Keratinocyte (primary cell): ENCODE data around the gene DNM2. TPM values are rescaled to one million over a fixed set of nuclear protein-coding genes. Genes with fewer than 3 reads are reported as not detected.
"Not testable (repeated sequence)": the region's sequence is repeated elsewhere in the genome, so short reads cannot be mapped to it uniquely, and the experiment has no call there.

ENCODE experiments used
- DNase-seq: peaks from one replicate; pipeline ENCODE4 v3.0.0-alpha.2; 2011; ENCODE audit warnings: low read depth, missing footprints, low spot score
- FAIRE-seq: peaks from 2 replicates; lab custom pipeline; 2011; peaks lifted over from hg19 to GRCh38; lab: Jason Lieb, UNC
- H2AFZ ChIP-seq: 2 replicates; pipeline ENCODE4 v1.6.0; 2012; ENCODE audit warnings: low read length, control low read depth, inconsistent platforms; ENCODE audit not compliant: control insufficient read depth
- H3K27ac ChIP-seq: 2 replicates; pipeline ENCODE4 v1.5.1; 2011; ENCODE audit warnings: low read length; ENCODE audit not compliant: control insufficient read depth, insufficient read depth
- H3K27me3 ChIP-seq: 3 replicates; pipeline ENCODE4 v1.6.0; 2011; ENCODE audit warnings: low read length; ENCODE audit not compliant: control insufficient read depth, insufficient read depth; ENCODE audit errors: extremely low read depth
- H3K36me3 ChIP-seq, 2 experiments: 2 replicates in 1 of 2; 3 replicates in 1 of 2; pipeline ENCODE4 v1.5.1; 2011; ENCODE audit warnings: low read length in 2 of 2, mild to moderate bottlenecking in 1 of 2; ENCODE audit not compliant: control insufficient read depth in 2 of 2, insufficient read depth in 2 of 2; ENCODE audit errors: extremely low read depth in 1 of 2
- H3K4me1 ChIP-seq: 3 replicates; pipeline ENCODE4 v1.5.1; 2011; ENCODE audit warnings: low read length; ENCODE audit not compliant: control insufficient read depth, insufficient read depth; ENCODE audit errors: extremely low read depth
- H3K4me2 ChIP-seq: 3 replicates; pipeline ENCODE4 v1.6.0; 2011; ENCODE audit warnings: low read depth, low read length; ENCODE audit not compliant: control insufficient read depth, insufficient read depth; ENCODE audit errors: extremely low read depth
- H3K4me3 ChIP-seq, 3 experiments: fragments of 200-600 bp in 1 of 3; sonication (generic) in 1 of 3; 2 replicates in 2 of 3; 3 replicates in 1 of 3; pipeline ENCODE4 v1.5.1; 2011 to 2016; ENCODE audit warnings: low read length in 3 of 3, mild to moderate bottlenecking in 3 of 3, control low read depth in 2 of 3, inconsistent platforms in 1 of 3, low read depth in 1 of 3, mixed read lengths in 1 of 3, mixed run types in 1 of 3, moderate library complexity in 1 of 3; ENCODE audit not compliant: control insufficient read depth in 2 of 3, insufficient read depth in 2 of 3; ENCODE audit errors: extremely low read depth in 1 of 3
- H3K79me2 ChIP-seq: 2 replicates; pipeline ENCODE4 v1.6.0; 2012; ENCODE audit warnings: low read length; ENCODE audit not compliant: control insufficient read depth, insufficient read depth
- H3K9ac ChIP-seq: 3 replicates; pipeline ENCODE4 v1.6.0; 2011; ENCODE audit warnings: low read length; ENCODE audit not compliant: control insufficient read depth, insufficient read depth; ENCODE audit errors: extremely low read depth
- H3K9me1 ChIP-seq: 3 replicates; pipeline ENCODE4 v1.6.0; 2011; ENCODE audit warnings: low read length; ENCODE audit not compliant: control insufficient read depth, insufficient read depth; ENCODE audit errors: extremely low read depth
- H3K9me3 ChIP-seq: 2 replicates; pipeline ENCODE4 v1.5.1; 2012; ENCODE audit warnings: low read depth, low read length; ENCODE audit not compliant: control insufficient read depth
- H4K20me1 ChIP-seq: 3 replicates; pipeline ENCODE4 v1.6.0; 2011; ENCODE audit warnings: low read length; ENCODE audit not compliant: control insufficient read depth, insufficient read depth; ENCODE audit errors: extremely low read depth
- CTCF ChIP-seq, 3 experiments: IDR thresholded peaks in 1 of 3; conservative IDR thresholded peaks in 1 of 3; optimal IDR thresholded peaks in 1 of 3; 2 replicates in 2 of 3; 3 replicates in 1 of 3; pipeline versions ENCODE3 to v1.5.1; 2011; ENCODE audit warnings: low read length in 3 of 3, mild to moderate bottlenecking in 3 of 3, moderate library complexity in 2 of 3, control low read depth in 1 of 3, inconsistent platforms in 1 of 3; ENCODE audit not compliant: insufficient read depth in 2 of 3; ENCODE audit errors: extremely low read depth in 1 of 3
- EZH2 ChIP-seq: IDR thresholded peaks from one replicate; pipeline ENCODE4 v1.6.1; 2012; ENCODE audit warnings: inconsistent platforms, mild to moderate bottlenecking, low read length, moderate library complexity
- dilution Hi-C: fragments of 300-500 bp; cut with MboI; formaldehyde crosslinking; loops from one replicate; pipeline ENCODE4 v1.7.0; 2020; ENCODE audit warnings: low sequenced_read_pairs; ENCODE audit not compliant: extremely low pct_ligation_motif_present
- polyA plus RNA-seq, 5 experiments: library from polyadenylated mRNA; depleted of rRNA in 3 of 5; stranded (reverse) in 3 of 5; stranded (forward) in 1 of 5; unstranded in 1 of 5; fragments of >200 nt; gene quantifications; 1 replicate in 1 of 5; 2 replicates in 3 of 5; 3 replicates in 1 of 5; pipeline versions ENCODE4 v1.2.1 to v1.2.3, GENCODE V29; 2011 to 2012; ENCODE audit warnings: missing spikeins in 2 of 5, low read depth in 1 of 5, low replicate concordance in 1 of 5

Gene DNM2
- polyA plus RNA-seq, 1 donor (not counting 4 experiments of a cell fraction or from before 2014, with no cell fraction given) = 60.1 TPM

GRCh38 chr19:10756791-10757190 is 38.9 kb downstream of the DNM2 start:
- DNase-seq (no peak), FAIRE-seq (no peak)
- Histone ChIP-seq H3K9ac (no peak overlapping the region), H3K36me3 (peaks cover 2 to 11% of the 10 kb centered on the region in 2 experiments), H3K4me3 (no peak overlapping the region), H3K79me2 (peaks cover 53% of the 10 kb centered on the region), H3K9me3 (no peaks in the 10 kb centered on the region), H3K27ac (no peak overlapping the region), H3K27me3 (no peaks in the 10 kb centered on the region), H3K4me1 (peaks cover 7% of the 10 kb centered on the region), H3K9me1 (no peaks in the 10 kb centered on the region), H2AFZ (no peak overlapping the region), H4K20me1 (no peaks in the 10 kb centered on the region), H3K4me2 (no peak overlapping the region)
- TF ChIP-seq CTCF (optimal IDR thresholded peaks at IDR 0.05 in 1 of 3, IDR thresholded peaks at IDR 0.05 in 1 of 3, conservative IDR thresholded peaks at IDR 0.05 in 1 of 3; ENCODE audit: extremely low read depth in 1 of 3, insufficient read depth in 2 of 3, low read length in 3 of 3) (no peak), EZH2 (no peak)
- dilution Hi-C loops = no loop called here

DNA sequence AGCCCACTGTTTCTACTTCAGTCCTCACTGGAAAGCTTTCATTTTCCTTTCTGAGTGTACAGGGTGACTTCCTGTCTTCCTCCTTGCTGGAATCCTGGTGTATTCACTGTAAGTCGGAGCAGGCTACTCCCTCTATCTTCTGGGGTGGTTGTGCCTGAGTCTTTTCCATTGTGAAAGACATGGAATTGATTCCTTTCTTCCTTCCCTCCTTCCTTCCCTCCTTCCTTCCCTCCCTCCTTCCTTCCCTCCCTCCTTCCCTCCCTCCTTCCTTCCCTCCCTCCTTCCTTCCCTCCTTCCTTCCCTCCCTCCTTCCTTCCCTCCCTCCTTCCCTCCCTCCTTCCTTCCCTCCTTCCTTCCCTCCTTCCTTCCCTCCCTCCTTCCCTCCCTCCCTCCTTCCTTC is 40.2 kb downstream of the DNM2 start:
- H4K20me1 ChIP-seq, H3K9ac ChIP-seq, H3K27ac ChIP-seq, H3K4me1 ChIP-seq, H2AFZ ChIP-seq, DNase-seq, FAIRE-seq, H3K9me1 ChIP-seq, dilution Hi-C loops, H3K27me3 ChIP-seq, H3K4me2 ChIP-seq, H3K4me3 ChIP-seq, H3K9me3 ChIP-seq: not testable (repeated sequence)
- peaks cover 2 to 14% of the 10 kb centered on the region in 2 experiments for H3K36me3 ChIP-seq
- H3K79me2 ChIP-seq = peaks cover 43% of the 10 kb centered on the region

DNA sequence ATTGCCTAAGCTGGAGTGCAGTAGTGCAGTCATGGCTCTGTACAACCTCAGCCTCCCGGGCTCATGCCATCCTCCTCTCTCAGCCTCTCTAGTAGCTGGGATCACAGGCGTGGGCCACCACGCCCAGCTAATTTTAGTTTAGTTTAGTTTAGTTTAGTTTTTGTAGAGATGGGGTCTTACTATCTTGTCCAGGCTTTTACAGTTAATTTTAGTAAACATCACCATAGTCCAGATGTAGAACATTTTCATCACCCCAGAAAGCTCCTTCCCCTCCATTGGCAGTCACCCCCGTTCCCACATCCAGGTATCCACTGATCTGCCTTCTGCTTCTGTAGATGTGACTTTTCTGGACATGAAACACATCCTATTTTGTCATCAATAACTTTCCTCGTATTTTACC is 41.1 kb downstream of the DNM2 start:
- H3K79me2 ChIP-seq = peaks cover 42% of the 10 kb centered on the region
- peaks cover 11% of the 10 kb centered on the region for H3K4me1 ChIP-seq
- no peak overlapping the region for H3K4me2 ChIP-seq
- H3K9me3 ChIP-seq = no peaks in the 10 kb centered on the region
- TF ChIP-seq CTCF (optimal IDR thresholded peaks at IDR 0.05 in 1 of 3, IDR thresholded peaks at IDR 0.05 in 1 of 3, conservative IDR thresholded peaks at IDR 0.05 in 1 of 3; ENCODE audit: extremely low read depth in 1 of 3, insufficient read depth in 2 of 3, low read length in 3 of 3) = no peak
- no peak for TF ChIP-seq EZH2
- no peak overlapping the region for H3K27ac ChIP-seq
- H2AFZ ChIP-seq = no peak overlapping the region
- FAIRE-seq (no peak), DNase-seq (no peak)
- H3K36me3 ChIP-seq = peaks cover 6 to 14% of the 10 kb centered on the region in 2 experiments
- H3K4me3 ChIP-seq = no peak overlapping the region
- no peaks in the 10 kb centered on the region for H4K20me1 ChIP-seq
- H3K9ac ChIP-seq = no peak overlapping the region
- H3K9me1 ChIP-seq = peaks cover 3% of the 10 kb centered on the region
- H3K27me3 ChIP-seq = no peaks in the 10 kb centered on the region
- dilution Hi-C loops = no loop called here
